Measurements from ENCODE around the gene AMIGO2.

GRCh38 chr12:47100160-47100559 is 20.4 kb upstream of the AMIGO2 start:
- TF ChIP-seq POLR2A (IDR thresholded peaks at IDR 0.05) (no peak), CTCF (IDR thresholded peaks at IDR 0.05) (no peak)

Data from lower leg skin (tissue), 3 donors.